NCI-H82 treated with DMSO at 0.1 percent for 48 hours (cell line): Measurements from ENCODE around the gene TPR.

ENCODE experiments used
- DNase-seq: peaks from one replicate; lab custom pipeline; 2025; ENCODE audit not compliant: unreplicated experiment; lab: John Stamatoyannopoulos, UW

TPR gene

DNA sequence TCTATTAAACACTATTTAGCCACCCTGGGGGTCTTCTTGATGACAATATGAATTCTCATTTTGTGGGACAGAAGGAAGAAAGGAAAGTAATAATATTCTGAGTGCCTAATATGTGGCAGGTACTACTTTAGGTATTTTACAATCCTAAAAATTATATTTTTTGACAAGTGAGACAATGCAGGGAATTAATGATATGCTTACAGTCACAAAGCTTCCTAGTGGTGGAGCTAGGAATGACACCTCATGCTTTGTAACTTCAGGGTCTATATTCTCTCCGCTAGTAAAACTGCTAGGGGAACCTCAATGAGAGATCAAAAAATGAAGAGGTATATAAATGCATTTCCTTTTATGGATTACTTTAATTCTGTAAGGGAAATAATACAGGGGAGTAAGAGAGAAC is 44.3 kb downstream of the TPR start:
- no peak for DNase-seq

DNA sequence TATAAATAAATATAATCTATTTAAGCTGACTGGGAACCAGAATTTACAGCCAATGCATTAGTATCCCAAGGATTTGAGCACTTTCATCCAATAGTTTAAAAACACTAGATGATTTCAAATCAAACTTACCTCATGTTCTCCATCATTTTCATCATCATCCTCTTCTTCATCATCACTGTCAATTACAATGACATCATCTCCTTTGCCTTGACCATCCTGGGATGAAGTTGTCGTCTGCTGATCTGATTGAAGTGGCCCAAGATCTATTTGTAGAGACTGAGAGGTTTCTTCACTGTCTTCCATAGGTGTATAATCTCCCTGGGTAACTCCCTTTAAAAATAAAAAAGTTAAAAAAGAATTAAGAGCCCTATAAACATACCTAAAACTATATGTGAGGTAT is 47.7 kb downstream of the TPR start:
- no peak for DNase-seq

- DNase-seq = no peak
These were observed 49.0 kb downstream of the TPR start for GRCh38 chr1:186326009-186326408.

DNA sequence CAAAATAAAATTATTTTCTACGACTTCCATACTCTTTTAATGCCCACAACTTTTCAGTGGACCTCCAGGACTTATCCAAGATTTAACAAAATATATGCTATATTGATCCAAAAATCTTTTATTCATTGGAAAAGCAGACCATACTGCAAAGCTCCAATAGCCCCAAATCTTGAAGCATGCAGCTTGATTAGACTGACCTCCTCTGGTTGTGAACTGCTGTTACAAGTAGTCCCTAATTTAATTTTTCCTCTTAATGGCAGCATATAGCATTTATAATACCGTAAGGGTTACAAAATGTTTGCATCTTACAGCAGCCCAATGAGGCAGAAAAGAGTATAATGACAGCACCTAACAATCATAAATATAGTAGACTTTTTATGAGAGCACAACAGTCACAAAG is 49.8 kb downstream of the TPR start:
- no peak for DNase-seq

DNA sequence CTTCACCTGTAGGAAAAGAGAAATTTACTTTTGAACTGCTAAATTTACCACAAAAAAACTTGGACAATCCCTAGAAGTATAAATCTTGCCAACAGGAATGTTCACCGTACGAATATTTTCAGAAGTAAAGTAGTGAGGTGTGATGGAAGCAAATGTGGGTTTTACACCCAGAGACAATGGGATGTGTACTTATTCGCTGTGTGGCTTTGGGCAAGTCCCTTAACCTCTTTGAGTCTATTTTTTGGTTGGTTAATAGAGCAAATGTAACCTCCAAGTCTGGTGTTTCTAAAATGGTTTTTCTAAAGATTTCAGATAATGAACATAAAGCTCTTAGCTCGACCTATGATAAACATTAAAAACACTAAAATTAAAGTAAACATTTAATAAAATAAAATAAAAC is 51.2 kb downstream of the TPR start:
- no peak for DNase-seq

- DNase-seq = no peak
These were observed 59.5 kb downstream of the TPR start for GRCh38 chr1:186315570-186315969.

DNA sequence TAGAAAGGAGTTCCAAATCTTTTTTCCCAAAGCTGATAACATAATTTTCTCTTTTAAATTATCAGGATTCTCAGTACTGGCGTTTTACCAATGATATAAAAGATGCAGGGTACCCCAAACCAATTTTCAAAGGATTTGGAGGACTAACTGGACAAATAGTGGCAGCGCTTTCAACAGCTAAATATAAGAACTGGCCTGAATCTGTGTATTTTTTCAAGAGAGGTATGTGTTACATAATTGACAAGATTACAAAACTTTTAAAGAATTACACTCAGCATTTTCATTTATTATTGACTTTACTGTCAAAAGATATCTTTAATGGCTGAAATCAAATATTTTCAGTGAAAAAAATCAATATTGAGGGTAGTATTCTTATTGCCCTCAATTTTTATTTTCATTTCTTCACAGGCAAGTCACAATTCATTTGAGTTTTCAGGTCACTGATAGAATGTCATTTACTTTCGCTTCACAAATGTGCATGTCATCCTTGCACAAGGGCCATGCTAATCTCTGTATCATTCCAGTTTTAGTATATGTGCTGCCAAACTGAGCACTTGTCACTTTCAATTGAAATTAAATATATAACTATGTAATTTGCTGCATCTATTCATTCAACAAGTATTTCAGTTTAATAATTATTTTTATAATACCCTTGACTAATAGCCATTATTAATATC is 63.5 kb downstream of the TPR start:
- DNase-seq = no peak

- DNase-seq = no peak
These were observed 64.7 kb downstream of the TPR start for GRCh38 chr1:186310307-186310706.

GRCh38 chr1:186308264-186309060 is 66.6 kb downstream of the TPR start:
- DNase-seq = no peak

DNA sequence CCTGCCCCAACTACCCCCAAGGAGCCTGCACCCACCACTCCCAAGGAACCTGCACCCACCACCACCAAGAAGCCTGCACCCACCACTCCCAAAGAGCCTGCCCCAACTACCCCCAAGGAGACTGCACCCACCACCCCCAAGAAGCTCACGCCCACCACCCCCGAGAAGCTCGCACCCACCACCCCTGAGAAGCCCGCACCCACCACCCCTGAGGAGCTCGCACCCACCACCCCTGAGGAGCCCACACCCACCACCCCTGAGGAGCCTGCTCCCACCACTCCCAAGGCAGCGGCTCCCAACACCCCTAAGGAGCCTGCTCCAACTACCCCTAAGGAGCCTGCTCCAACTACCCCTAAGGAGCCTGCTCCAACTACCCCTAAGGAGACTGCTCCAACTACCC is 67.6 kb downstream of the TPR start:
- DNase-seq = no peak

DNA sequence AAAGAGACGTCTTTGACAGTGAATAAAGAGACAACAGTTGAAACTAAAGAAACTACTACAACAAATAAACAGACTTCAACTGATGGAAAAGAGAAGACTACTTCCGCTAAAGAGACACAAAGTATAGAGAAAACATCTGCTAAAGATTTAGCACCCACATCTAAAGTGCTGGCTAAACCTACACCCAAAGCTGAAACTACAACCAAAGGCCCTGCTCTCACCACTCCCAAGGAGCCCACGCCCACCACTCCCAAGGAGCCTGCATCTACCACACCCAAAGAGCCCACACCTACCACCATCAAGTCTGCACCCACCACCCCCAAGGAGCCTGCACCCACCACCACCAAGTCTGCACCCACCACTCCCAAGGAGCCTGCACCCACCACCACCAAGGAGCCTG is 68.5 kb downstream of the TPR start:
- no peak for DNase-seq

- peak; percentile 80 for DNase-seq
These were observed 69.8 kb downstream of the TPR start for GRCh38 chr1:186304982-186305949.

DNA sequence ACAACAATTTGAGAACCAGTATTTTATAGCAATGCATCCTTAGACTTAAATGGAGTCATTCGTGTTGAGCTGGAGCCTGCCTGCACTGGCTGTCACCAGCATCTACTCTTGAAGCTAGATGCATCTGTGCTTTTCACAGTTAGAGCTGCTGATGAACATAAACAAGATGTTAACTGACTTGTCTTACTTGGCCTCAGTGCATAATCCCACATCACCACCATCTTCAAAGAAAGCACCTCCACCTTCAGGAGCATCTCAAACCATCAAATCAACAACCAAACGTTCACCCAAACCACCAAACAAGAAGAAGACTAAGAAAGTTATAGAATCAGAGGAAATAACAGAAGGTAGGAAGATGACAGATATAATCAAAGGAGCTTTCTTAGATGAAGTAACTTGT is 71.1 kb downstream of the TPR start:
- DNase-seq = no peak

- no peak for DNase-seq
These were observed 72.6 kb downstream of the TPR start for GRCh38 chr1:186302381-186302920.

DNA sequence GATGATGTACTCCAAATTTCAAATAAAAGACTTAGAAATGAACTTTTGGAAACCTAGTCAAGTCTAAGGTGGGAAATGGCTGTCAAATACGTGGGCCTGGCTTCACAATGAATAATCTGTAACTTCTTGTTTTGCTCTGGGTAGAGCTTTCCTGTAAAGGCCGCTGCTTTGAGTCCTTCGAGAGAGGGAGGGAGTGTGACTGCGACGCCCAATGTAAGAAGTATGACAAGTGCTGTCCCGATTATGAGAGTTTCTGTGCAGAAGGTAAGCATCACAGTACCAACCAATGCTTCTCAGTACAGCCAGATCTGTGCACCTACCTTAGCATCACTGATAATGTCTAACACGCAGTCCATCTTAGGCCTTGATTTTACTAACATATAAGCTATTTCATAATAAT is 73.6 kb downstream of the TPR start:
- no peak for DNase-seq

DNA sequence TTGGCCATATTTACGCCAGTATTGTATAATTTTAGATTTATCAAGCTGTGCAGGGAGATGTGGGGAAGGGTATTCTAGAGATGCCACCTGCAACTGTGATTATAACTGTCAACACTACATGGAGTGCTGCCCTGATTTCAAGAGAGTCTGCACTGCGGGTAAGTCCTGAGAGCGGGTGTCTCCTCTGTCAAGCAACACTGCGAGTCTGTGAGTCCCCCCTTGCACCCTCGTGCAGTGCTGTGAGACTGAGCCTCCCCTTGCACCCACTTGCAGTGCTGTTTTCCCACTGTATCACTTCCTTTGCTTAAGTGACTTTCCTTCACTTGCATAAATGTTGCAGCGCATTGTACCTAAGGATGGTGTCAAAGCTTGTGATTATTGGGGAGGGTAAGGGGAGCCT is 75.0 kb downstream of the TPR start:
- DNase-seq = no peak

DNA sequence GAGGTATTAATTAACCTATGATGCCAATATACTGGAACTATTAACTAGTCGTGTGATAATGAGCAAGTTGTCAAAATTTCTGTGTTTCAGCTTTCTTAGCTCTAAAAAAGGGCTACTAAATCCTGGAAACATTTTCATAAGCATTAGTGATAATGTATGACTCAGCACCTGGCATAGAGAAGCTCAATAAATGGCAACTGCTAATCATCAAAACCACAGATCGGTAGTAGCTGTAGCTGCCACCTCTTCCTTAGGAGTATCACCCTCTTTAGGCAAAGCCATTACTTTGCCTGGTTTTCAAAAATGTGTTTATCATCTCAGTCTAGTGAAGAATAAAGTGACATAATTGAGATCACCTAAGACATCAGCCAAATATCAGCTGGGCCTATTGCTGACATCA is 75.5 kb downstream of the TPR start:
- DNase-seq = no peak

- no peak for DNase-seq
These were observed 76.2 kb downstream of the TPR start for GRCh38 chr1:186298851-186299250.

DNA sequence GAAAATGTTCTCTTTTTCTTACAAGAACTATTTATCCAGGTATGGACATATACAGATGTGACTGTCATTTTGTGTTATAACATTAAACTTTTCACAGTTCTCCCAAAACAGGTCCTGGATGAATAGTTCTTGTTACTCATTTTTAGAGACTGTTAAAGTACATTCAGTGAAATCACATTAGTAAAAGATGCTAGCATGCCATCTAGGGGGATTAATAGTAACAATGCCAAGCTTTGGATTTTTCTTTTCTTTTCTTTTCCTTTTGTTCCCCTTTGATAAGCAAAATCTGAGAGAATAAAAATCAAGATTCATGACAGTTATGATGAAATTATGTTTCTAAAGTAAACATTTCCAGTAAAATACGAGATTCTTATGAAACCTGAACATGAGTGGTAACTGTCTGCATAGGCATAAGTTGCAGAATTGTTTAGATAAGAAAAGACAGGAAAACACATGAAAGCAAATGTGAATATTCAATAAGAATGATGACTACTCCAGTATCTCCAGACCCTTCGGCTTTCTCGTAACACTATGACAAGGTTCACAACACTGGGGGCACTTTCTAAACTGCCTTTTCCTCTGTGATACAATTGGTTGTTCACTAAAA is 77.5 kb downstream of the TPR start:
- no peak for DNase-seq

DNA sequence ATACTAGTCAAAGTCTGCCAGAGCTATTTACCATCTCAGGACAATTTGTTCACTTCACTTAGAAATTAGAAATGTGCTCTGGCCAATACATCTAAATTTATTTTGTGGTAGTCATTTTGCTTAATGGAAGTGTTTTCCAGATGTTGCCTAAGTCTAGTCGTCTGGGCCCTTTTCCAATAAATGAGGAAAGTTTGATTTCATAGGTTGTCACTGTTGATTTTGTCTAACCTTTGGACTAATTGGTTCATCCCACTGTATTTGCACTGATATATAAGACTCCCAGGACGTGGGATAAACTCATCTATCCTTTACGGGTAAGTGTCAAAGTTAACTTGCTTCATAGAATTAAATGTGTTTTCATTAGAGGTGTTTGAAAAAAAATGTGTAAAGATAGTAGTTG is 79.1 kb downstream of the TPR start, which contains the start of gene PRG4:
Gene PRG4, plus strand, starts transcription at position 300 of the 400 bp plus-strand sequence.
- DNase-seq = no peak

GRCh38 chr1:186292875-186293274 is 82.2 kb downstream of the TPR start:
- DNase-seq = no peak
